HepG2 (cell line): ENCODE results near the gene RPS15A. TPM values are rescaled to one million over a fixed set of nuclear protein-coding genes. Genes with fewer than 3 reads are reported as not detected.

Experiments used
- ATAC-seq: fragments of 200-7000 bp; cut with Tn5 transposase; 3 replicates; pipeline ENCODE4 v1.9.1; 2020; ENCODE audit warnings: mild to moderate bottlenecking, moderate library complexity
- BruUV-seq: library from RNA; stranded (reverse); fragments of 400-500 nt; replicated peaks from 2 replicates; lab custom pipeline; 2021; lab: Mats Ljungman, UMichigan
- CTCF ChIA-PET: fragments of 300-600 bp; formaldehyde crosslinking; extraction: SDS; loops from one replicate; lab custom pipeline; 2021; ENCODE audit warnings: low total read pairs, inconsistent platforms, low intra/inter-chr PET ratio; lab: Yijun Ruan, JAX
- POLR2A ChIA-PET: fragments of 350-600 bp; sonication (Branson Sonifier 250); formaldehyde crosslinking; loops from one replicate; lab custom pipeline; 2020; ENCODE audit warnings: antibody characterized with exemption, inconsistent platforms; lab: Yijun Ruan, JAX
- DNase-seq: peaks from one replicate; pipeline ENCODE4 v3.0.0-alpha.2; 2015; ENCODE audit warnings: low spot score
- FAIRE-seq: peaks from 3 replicates; lab custom pipeline; 2011; peaks lifted over from hg19 to GRCh38; lab: Jason Lieb, UNC
- H2AFZ ChIP-seq: one replicate; pipeline ENCODE4 v1.6.1; 2011; ENCODE audit warnings: low read length, inconsistent platforms
- H3K27ac ChIP-seq: fragments of 300-600 bp; 3 replicates; pipeline ENCODE4 v1.8.0; 2011; ENCODE audit warnings: mixed run types, mild to moderate bottlenecking, mixed read lengths, low read length, inconsistent platforms; ENCODE audit not compliant: insufficient read depth; ENCODE audit errors: extremely low read length
- H3K27me3 ChIP-seq, 2 experiments: fragments of 200-600 bp in 1 of 2; 2 replicates in 1 of 2; 3 replicates in 1 of 2; pipeline versions ENCODE4 v1.6.0 to v1.8.0; 2011; ENCODE audit warnings: low read length in 2 of 2, mild to moderate bottlenecking in 2 of 2, moderate library complexity in 2 of 2, inconsistent platforms in 1 of 2; ENCODE audit not compliant: insufficient read depth in 2 of 2, control insufficient read depth in 1 of 2
- H3K36me3 ChIP-seq, 2 experiments: fragments of 200-600 bp in 1 of 2; replicated peaks in 1 of 2; 2 replicates in 1 of 2; 3 replicates in 1 of 2; pipeline versions ENCODE4 v1.5.1 to v1.8.0; 2011; ENCODE audit warnings: low read length in 2 of 2, inconsistent platforms in 1 of 2; ENCODE audit not compliant: insufficient read depth in 2 of 2, control insufficient read depth in 1 of 2
- H3K4me1 ChIP-seq: 2 replicates; pipeline ENCODE4 v1.5.1; 2012; ENCODE audit warnings: low read length, inconsistent platforms; ENCODE audit not compliant: insufficient read depth
- H3K4me2 ChIP-seq: 2 replicates; pipeline ENCODE4 v1.6.0; 2011; ENCODE audit warnings: low read depth, low read length, inconsistent platforms
- H3K4me3 ChIP-seq, 3 experiments: fragments of 200-600 bp in 1 of 3; sonication (generic), shearing (Covaris generic) in 1 of 3; replicated peaks in 1 of 3; 2 replicates each; pipeline ENCODE4 v1.5.1; 2011 to 2016; ENCODE audit warnings: low read length in 3 of 3, inconsistent platforms in 2 of 3, low read depth in 2 of 3, mild to moderate bottlenecking in 2 of 3, control low read depth in 1 of 3, mixed read lengths in 1 of 3; ENCODE audit not compliant: insufficient read depth in 1 of 3
- H3K79me2 ChIP-seq: one replicate; pipeline ENCODE4 v1.6.1; 2011; ENCODE audit warnings: low read length, inconsistent platforms; ENCODE audit not compliant: insufficient read depth
- H3K9ac ChIP-seq: 2 replicates; pipeline ENCODE4 v1.6.0; 2011; ENCODE audit warnings: mild to moderate bottlenecking, low read depth, low read length, inconsistent platforms; ENCODE audit not compliant: insufficient read depth
- H3K9me3 ChIP-seq: 2 replicates; pipeline ENCODE4 v1.5.1; 2012; ENCODE audit warnings: mild to moderate bottlenecking, low read length
- H4K20me1 ChIP-seq: 2 replicates; pipeline ENCODE4 v1.6.0; 2011; ENCODE audit warnings: inconsistent platforms, mild to moderate bottlenecking, low read length, moderate library complexity; ENCODE audit not compliant: insufficient read depth
- ATF1 ChIP-seq: IDR thresholded peaks from 2 replicates; pipeline ENCODE4 v1.6.1; 2016; ENCODE audit warnings: mild to moderate bottlenecking, control low read depth
- ELF4 ChIP-seq: sonication (generic); formaldehyde crosslinking; IDR thresholded peaks from 2 replicates; pipeline ENCODE4 v1.5.0; 2020; ENCODE audit warnings: missing genetic modification reagents, mild to moderate bottlenecking, moderate library complexity, borderline replicate concordance
- FLYWCH1 ChIP-seq: sonication (generic); formaldehyde crosslinking; IDR thresholded peaks from 2 replicates; pipeline ENCODE4 v1.8.1; 2023; ENCODE audit warnings: mild to moderate bottlenecking, missing genetic modification reagents
- FOXM1 ChIP-seq: sonication (generic); formaldehyde crosslinking; IDR thresholded peaks from 2 replicates; pipeline ENCODE4 v1.5.0; 2020; ENCODE audit warnings: missing genetic modification reagents
- HMG20A ChIP-seq: IDR thresholded peaks from 2 replicates; pipeline ENCODE4 v1.6.1; 2016; ENCODE audit warnings: borderline replicate concordance
- HNRNPH1 ChIP-seq: fragments of 200-400 bp; formaldehyde crosslinking; optimal IDR thresholded peaks from 2 replicates; pipeline ENCODE3; 2017; ENCODE audit warnings: mild to moderate bottlenecking, low read depth, low read length
- PAWR ChIP-seq: sonication (generic); formaldehyde crosslinking; IDR thresholded peaks from 2 replicates; pipeline ENCODE4 v1.4.0; 2020; ENCODE audit warnings: missing genetic modification reagents, mild to moderate bottlenecking, borderline replicate concordance
- POGZ ChIP-seq: sonication (generic); formaldehyde crosslinking; IDR thresholded peaks from 2 replicates; pipeline ENCODE4 v1.4.0; 2020; ENCODE audit warnings: mild to moderate bottlenecking, missing genetic modification reagents
- PRPF4 ChIP-seq: fragments of 200-400 bp; formaldehyde crosslinking; IDR thresholded peaks from 2 replicates; pipeline ENCODE4 v1.6.1; 2016; ENCODE audit warnings: low read length, low read depth; ENCODE audit not compliant: poor library complexity, severe bottlenecking
- RBM22 ChIP-seq: fragments of 200-400 bp; formaldehyde crosslinking; optimal IDR thresholded peaks from 2 replicates; pipeline ENCODE3; 2017; ENCODE audit warnings: mild to moderate bottlenecking, low read length, moderate library complexity
- SOX13 ChIP-seq, 3 experiments: fragments of 450-650 bp in 1 of 3; sonication (generic) in 1 of 3; formaldehyde crosslinking in 1 of 3; IDR thresholded peaks in 2 of 3; conservative IDR thresholded peaks in 1 of 3; 2 replicates each; pipeline versions ENCODE4 v1.5.0 to v1.6.1; 2016 to 2020; ENCODE audit warnings: antibody characterized with exemption in 1 of 3, mild to moderate bottlenecking in 1 of 3, missing compliant biosample characterization in 1 of 3, missing genetic modification reagents in 1 of 3, moderate library complexity in 1 of 3
- ZFP90 ChIP-seq: sonication (generic); formaldehyde crosslinking; IDR thresholded peaks from 2 replicates; pipeline ENCODE4 v1.8.0; 2022; ENCODE audit warnings: missing genetic modification reagents, mild to moderate bottlenecking, inconsistent platforms, borderline replicate concordance
- ZNF776 ChIP-seq: sonication (generic); formaldehyde crosslinking; IDR thresholded peaks from 2 replicates; pipeline ENCODE4 v1.4.0; 2020; ENCODE audit warnings: mild to moderate bottlenecking, missing genetic modification reagents
- WGBS: methylation state at CpG from one replicate; pipeline ENCODE4 v1.1.6; 2017; ENCODE audit warnings: low lambda C conversion rate; 5-methylcytosine and 5-hydroxymethylcytosine counted together
- in situ Hi-C: cut with HindIII; loops from 2 replicates; pipeline ENCODE4 v1.10.0; 2017; ENCODE audit warnings: low pct_unique_long_range_greater_than_20kb; ENCODE audit not compliant: extremely low pct_ligation_motif_present
- intact Hi-C: fragments of 100-400 bp; cut with micrococcal nuclease; formaldehyde crosslinking; loops from one replicate; pipeline ENCODE4 v1.10.0; 2022; ENCODE audit not compliant: unreplicated experiment
- polyA plus RNA-seq, 8 experiments: library from polyadenylated mRNA; depleted of rRNA in 3 of 8; stranded (reverse) in 7 of 8; unstranded in 1 of 8; fragments of >200 nt; fragmentation: Illumina TruSeq in 4 of 8; extraction: Trizol in 4 of 8; gene quantifications; 2 replicates each; pipeline versions ENCODE4 v1.2.1 to v1.2.3, GENCODE V29; 2011 to 2016; ENCODE audit warnings: low read depth in 4 of 8, missing spikeins in 1 of 8, mixed read lengths in 1 of 8; ENCODE audit not compliant: insufficient read depth in 1 of 8
- total RNA-seq, 5 experiments: library from RNA; depleted of rRNA; stranded (reverse); fragments of >200 nt; fragmentation: Illumina TruSeq; extraction: Trizol; gene quantifications; 2 replicates each; pipeline ENCODE4 v1.2.3, GENCODE V29; 2016; ENCODE audit warnings: low read depth in 1 of 5
- TF ChIP-seq, protein P1 (sequence below): sonication (generic); formaldehyde crosslinking; IDR thresholded peaks from 2 replicates; pipeline ENCODE4 v1.5.1; 2020; ENCODE audit warnings: missing genetic modification reagents, mild to moderate bottlenecking, borderline replicate concordance
- TF ChIP-seq, protein P2 (sequence below): sonication (generic); formaldehyde crosslinking; IDR thresholded peaks from 2 replicates; pipeline ENCODE4 v1.8.0; 2022; ENCODE audit warnings: mild to moderate bottlenecking, missing genetic modification reagents, moderate library complexity
- TF ChIP-seq, protein P3 (sequence below): sonication (generic); formaldehyde crosslinking; IDR thresholded peaks from 2 replicates; pipeline ENCODE4 v1.4.0; 2020; ENCODE audit warnings: mild to moderate bottlenecking, missing genetic modification reagents, borderline replicate concordance

Gene RPS15A
- total and polyA plus RNA-seq, 2 of the 13 experiments (the other 11 are each of a cell fraction or from before 2014, with no cell fraction given) = 5,489 to 9,457 TPM

DNA sequence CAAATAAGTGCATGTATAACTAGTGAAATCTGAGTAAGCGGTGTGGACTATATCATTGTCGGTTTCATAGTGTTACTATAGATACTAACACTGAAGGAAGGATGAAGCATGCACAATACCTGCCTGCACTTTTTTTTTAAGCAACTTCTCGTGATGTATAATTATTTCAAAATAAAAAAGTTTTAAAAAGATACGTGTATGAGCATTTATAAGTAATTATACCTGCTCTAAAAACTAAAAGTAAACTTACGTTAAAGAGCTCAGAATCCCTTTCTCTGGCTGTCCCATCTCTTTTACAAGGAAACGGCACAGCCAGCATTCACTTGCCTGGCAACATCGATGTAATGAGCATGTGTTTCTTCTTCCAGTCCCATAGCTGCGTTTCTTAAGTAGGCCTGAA is 42.5 kb upstream of the RPS15A start:
- Histone ChIP-seq H3K27me3 (no peaks in the 10 kb centered on the region), H3K27ac (no peak overlapping the region), H3K36me3 (peaks cover 59 to 86% of the 10 kb centered on the region in 2 experiments), H3K9me3 (no peaks in the 10 kb centered on the region), H3K4me3 (no peak overlapping the region), H4K20me1 (no peaks in the 10 kb centered on the region), H3K4me2 (no peak overlapping the region), H3K9ac (no peak overlapping the region), H2AFZ (no peak overlapping the region), H3K79me2 (no peaks in the 10 kb centered on the region), H3K4me1 (peaks cover 8% of the 10 kb centered on the region; the same call in 1 of the 2 replicates)
- CTCF ChIA-PET = no interaction called here
- FAIRE-seq (no peak), ATAC-seq (no peak), DNase-seq (no peak)
- 96% methylated on average over 8 of the region's 8 CpGs for WGBS
- POLR2A ChIA-PET = interaction anchor here (1.5 kb wide), 1 partner anchor 31 kb away, joined by 6 read pairs; the partner anchor contains the start of gene ARL6IP1
- intact Hi-C loops = no loop called here
- BruUV-seq = TSS peak; percentile 3
- in situ Hi-C loops = no loop called here
- no peak for TF ChIP-seq FLYWCH1 (CRISPR knock-in tag)
- TF ChIP-seq FOXM1 = no peak
- TF ChIP-seq PRPF4 = peak; percentile 27
- no peak for TF ChIP-seq HMG20A (CRISPR knock-in tag)
- TF ChIP-seq HNRNPH1 = no peak
- TF ChIP-seq POGZ (CRISPR knock-in tag) = no peak
- TF ChIP-seq RBM22 = peak; percentile 20
- TF ChIP-seq, protein P1, sequence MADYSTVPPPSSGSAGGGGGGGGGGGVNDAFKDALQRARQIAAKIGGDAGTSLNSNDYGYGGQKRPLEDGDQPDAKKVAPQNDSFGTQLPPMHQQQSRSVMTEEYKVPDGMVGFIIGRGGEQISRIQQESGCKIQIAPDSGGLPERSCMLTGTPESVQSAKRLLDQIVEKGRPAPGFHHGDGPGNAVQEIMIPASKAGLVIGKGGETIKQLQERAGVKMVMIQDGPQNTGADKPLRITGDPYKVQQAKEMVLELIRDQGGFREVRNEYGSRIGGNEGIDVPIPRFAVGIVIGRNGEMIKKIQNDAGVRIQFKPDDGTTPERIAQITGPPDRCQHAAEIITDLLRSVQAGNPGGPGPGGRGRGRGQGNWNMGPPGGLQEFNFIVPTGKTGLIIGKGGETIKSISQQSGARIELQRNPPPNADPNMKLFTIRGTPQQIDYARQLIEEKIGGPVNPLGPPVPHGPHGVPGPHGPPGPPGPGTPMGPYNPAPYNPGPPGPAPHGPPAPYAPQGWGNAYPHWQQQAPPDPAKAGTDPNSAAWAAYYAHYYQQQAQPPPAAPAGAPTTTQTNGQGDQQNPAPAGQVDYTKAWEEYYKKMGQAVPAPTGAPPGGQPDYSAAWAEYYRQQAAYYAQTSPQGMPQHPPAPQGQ (CRISPR knock-in tag) = no peak
- TF ChIP-seq ATF1 (CRISPR knock-in tag) = no peak
- TF ChIP-seq, protein P2, sequence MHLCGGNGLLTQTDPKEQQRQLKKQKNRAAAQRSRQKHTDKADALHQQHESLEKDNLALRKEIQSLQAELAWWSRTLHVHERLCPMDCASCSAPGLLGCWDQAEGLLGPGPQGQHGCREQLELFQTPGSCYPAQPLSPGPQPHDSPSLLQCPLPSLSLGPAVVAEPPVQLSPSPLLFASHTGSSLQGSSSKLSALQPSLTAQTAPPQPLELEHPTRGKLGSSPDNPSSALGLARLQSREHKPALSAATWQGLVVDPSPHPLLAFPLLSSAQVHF (CRISPR knock-in tag) = no peak
- no peak for TF ChIP-seq ZFP90 (CRISPR knock-in tag)
- no peak for TF ChIP-seq SOX13 (IDR thresholded peaks at IDR 0.05)
- no peak for TF ChIP-seq SOX13 (CRISPR knock-in tag; conservative IDR thresholded peaks at IDR 0.05 in 1 of 2, IDR thresholded peaks at IDR 0.05 in 1 of 2)
- no peak for TF ChIP-seq PAWR
- TF ChIP-seq, protein P3, sequence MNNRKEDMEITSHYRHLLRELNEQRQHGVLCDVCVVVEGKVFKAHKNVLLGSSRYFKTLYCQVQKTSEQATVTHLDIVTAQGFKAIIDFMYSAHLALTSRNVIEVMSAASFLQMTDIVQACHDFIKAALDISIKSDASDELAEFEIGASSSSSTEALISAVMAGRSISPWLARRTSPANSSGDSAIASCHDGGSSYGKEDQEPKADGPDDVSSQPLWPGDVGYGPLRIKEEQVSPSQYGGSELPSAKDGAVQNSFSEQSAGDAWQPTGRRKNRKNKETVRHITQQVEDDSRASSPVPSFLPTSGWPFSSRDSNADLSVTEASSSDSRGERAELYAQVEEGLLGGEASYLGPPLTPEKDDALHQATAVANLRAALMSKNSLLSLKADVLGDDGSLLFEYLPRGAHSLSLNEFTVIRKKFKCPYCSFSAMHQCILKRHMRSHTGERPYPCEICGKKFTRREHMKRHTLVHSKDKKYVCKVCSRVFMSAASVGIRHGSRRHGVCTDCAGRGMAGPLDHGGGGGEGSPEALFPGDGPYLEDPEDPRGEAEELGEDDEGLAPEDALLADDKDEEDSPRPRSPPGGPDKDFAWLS (CRISPR knock-in tag) = no peak
- TF ChIP-seq ELF4 (CRISPR knock-in tag) = no peak
- TF ChIP-seq ZNF776 (CRISPR knock-in tag) = no peak
